Upper lobe of left lung (tissue), 4 donors: ENCODE results near the gene TARS3.
"Not testable (repeated sequence)": the region's sequence is repeated elsewhere in the genome, so short reads cannot be mapped to it uniquely, and the experiment has no call there.

Experiments
- CTCF ChIP-seq, 6 experiments: fragments of 450-650 bp in 4 of 6; fragments of 200-600 bp in 2 of 6; sonication (generic) in 2 of 6; IDR thresholded peaks; one replicate each; pipeline ENCODE4 v1.5.1; 2016 to 2019; ENCODE audit warnings: antibody characterized with exemption in 6 of 6
- POLR2A ChIP-seq, 4 donors: fragments of 450-650 bp; IDR thresholded peaks; one replicate each; pipeline ENCODE4 v1.5.1; 2016 to 2017; ENCODE audit warnings: antibody characterized with exemption in 4 of 4, mild to moderate bottlenecking in 2 of 4

- TF ChIP-seq CTCF, POLR2A (IDR thresholded peaks at IDR 0.05): not testable (repeated sequence)
Observed at GRCh38 chr15:101654624-101655337, 69.5 kb downstream of the TARS3 start.
